ENCODE results near the gene NPBWR2. TPM values are rescaled to one million over a fixed set of nuclear protein-coding genes. Genes with fewer than 3 reads are reported as not detected.
A peak's percentile ranks its signal among the peaks of the same experiment; 100 is the strongest.

The NPBWR2 gene
- total RNA-seq, 4 donors from 2014 or later: not detected

DNA sequence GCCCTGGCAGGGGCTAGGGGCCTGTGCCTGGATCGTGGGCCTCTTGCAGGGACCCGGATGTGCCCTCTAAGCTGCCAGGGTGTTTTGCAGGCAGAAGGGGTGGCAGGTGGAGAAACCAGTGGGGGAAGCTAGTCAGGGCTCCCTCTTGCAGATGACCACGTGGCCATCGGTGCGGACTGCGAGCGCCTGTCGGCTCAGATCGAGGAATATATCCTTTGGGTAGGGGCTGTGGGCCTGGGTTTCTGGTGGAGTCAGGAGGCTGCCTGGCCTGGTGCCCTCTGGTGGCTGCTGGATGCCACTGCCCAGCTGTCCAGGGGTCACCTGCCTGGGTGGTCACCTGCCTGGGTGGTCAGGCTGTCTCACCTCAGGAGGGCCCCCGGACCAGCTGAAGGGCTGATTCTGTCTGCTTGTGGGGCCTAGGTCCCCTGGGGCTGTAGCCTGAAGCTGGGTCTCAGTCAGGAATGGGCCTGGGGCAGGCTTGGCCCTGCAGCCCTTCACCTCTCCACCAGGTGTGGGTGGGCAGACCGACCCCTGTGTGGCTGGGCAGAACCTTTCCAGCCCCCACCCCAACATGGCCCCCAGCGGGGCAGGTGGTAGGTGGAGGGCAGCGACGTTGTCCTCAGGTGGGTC, 37.6 kb downstream of the NPBWR2 start:
- Histone ChIP-seq H3K27ac (no peak overlapping the region), H3K4me3 (no peak overlapping the region), H3K4me1 (peaks cover 0 to 3% of the 10 kb centered on the region in 2 donors), H3K9me3 (no peaks in the 10 kb centered on the region), H3K36me3 (no peaks in the 10 kb centered on the region), H3K27me3 (no peaks in the 10 kb centered on the region)
- DNase-seq: no peak
- TF ChIP-seq POLR2A (IDR thresholded peaks at IDR 0.05): no peak
- TF ChIP-seq, protein P1, sequence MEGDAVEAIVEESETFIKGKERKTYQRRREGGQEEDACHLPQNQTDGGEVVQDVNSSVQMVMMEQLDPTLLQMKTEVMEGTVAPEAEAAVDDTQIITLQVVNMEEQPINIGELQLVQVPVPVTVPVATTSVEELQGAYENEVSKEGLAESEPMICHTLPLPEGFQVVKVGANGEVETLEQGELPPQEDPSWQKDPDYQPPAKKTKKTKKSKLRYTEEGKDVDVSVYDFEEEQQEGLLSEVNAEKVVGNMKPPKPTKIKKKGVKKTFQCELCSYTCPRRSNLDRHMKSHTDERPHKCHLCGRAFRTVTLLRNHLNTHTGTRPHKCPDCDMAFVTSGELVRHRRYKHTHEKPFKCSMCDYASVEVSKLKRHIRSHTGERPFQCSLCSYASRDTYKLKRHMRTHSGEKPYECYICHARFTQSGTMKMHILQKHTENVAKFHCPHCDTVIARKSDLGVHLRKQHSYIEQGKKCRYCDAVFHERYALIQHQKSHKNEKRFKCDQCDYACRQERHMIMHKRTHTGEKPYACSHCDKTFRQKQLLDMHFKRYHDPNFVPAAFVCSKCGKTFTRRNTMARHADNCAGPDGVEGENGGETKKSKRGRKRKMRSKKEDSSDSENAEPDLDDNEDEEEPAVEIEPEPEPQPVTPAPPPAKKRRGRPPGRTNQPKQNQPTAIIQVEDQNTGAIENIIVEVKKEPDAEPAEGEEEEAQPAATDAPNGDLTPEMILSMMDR (IDR thresholded peaks at IDR 0.05): peak in 3 of 4 experiments; percentile 22 to 42 (median 41)
- intact Hi-C loops (cut with DNase I; ENCODE audit: low total_unique reads): no loop called here

DNA sequence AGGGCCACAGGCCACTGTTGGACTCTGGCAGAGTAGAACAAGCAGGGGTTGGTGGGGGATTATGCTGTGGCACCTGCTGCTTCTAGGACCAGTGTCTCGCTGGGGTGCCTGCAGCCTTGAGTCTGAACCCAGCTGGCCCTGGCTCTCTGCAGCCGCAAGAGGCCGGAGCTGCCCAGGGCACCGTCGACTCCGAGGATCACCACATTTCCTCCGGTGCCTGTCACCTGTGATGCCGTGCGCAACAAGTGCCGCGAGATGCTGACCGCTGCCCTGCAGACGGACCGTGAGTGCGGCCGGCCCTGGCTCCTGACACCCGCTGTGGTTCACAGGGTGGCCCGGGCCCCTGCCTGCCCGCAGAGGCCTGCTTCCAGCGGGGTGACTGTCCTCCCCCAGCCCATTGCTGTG, 38.2 kb downstream of the NPBWR2 start:
- Histone ChIP-seq H3K27ac (no peak overlapping the region), H3K4me3 (no peak overlapping the region), H3K9me3 (no peaks in the 10 kb centered on the region), H3K27me3 (no peaks in the 10 kb centered on the region), H3K36me3 (no peaks in the 10 kb centered on the region), H3K4me1 (peaks cover 0 to 8% of the 10 kb centered on the region in 2 donors)
- intact Hi-C loops (cut with DNase I; ENCODE audit: low total_unique reads): no loop called here
- TF ChIP-seq, protein P1 (IDR thresholded peaks at IDR 0.05): no peak
- TF ChIP-seq POLR2A (IDR thresholded peaks at IDR 0.05): no peak
- DNase-seq: no peak

DNA sequence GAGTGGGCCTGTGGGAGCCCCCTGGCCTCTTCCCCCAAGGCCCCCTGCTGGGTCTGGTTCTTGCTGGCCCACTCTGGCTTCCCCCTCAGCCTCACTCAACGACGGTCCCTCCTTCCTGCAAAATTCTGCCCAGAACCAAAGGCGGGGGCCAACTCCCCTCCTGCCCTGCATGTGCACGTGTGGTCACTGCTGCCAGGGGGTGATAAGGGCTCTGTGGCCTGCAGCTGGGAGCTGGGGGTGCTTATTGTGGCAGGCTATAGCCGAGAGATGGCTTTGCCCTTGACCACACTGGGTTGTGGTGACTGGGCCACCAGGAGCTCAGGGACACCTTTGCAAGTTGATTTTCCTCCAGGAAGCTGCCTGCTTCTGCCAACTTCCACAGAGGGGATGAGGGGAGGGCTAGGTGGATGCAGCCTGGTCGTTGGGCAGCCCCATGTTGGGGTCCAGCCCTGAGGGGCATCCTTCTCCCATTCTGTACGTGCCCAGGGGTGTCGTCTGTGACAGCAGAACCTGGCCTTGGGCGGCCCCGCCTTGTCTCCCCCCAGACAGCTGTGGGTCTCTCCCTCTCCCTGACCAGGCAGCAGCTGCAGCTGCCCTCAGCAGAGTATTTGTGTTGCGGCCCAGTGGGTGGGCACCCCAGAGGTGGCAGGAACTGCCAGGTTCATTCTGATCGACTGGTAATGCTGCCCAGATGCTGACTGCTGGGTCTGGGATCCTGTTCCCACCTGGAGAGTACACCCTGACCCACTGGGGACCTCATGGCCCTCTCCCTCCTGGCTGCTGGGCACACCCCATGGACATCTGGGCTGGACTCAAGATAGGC, 38.8 kb downstream of the NPBWR2 start:
- intact Hi-C loops (cut with DNase I; ENCODE audit: low total_unique reads): no loop called here

DNA sequence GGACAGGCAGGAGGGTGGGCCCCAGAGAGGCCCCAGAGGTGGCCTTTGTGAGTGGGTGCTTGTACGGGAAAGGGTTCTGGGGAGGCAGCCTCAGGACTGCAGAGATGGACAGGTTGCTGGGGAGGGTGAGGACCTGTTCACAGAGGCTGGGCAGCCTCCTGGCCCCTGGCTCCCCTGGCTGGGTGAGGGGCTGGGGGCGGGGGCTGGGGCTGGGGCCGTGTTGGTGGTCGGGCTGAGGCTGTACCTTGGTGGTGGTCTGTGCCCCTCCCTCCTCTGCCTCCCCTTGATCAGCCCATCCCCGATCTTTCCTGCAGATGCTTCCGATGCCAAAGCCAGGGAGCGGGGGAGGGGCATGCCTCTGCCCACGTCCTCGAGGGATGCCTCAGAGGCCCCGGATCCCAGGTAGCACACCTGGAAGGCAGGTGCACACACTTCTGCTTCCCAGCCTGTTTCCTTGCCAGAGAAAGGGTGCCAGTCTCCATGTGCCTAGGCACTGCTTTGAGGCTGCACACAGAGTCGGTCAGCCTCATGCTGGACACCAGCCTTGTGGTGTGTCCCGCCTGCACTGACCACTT, 39.5 kb downstream of the NPBWR2 start:
- H3K36me3 ChIP-seq: no peaks in the 10 kb centered on the region
- no peak overlapping the region for H3K4me3 ChIP-seq
- H3K9me3 ChIP-seq: no peaks in the 10 kb centered on the region
- peaks cover 0 to 14% of the 10 kb centered on the region in 2 donors for H3K4me1 ChIP-seq
- no peak overlapping the region for H3K27ac ChIP-seq
- TF ChIP-seq, protein P1 (IDR thresholded peaks at IDR 0.05): no peak
- no peak for TF ChIP-seq POLR2A (IDR thresholded peaks at IDR 0.05)
- DNase-seq: no peak
- H3K27me3 ChIP-seq: no peaks in the 10 kb centered on the region
- intact Hi-C loops (cut with DNase I; ENCODE audit: low total_unique reads): no loop called here

More for the DNA sequence above, 38.8 kb downstream of the NPBWR2 start:
- TF ChIP-seq, protein P1 (IDR thresholded peaks at IDR 0.05): no peak
- TF ChIP-seq POLR2A (IDR thresholded peaks at IDR 0.05): no peak
- no peaks in the 10 kb centered on the region for H3K9me3 ChIP-seq
- peaks cover 0 to 14% of the 10 kb centered on the region in 2 donors for H3K4me1 ChIP-seq
- H3K27ac ChIP-seq: no peak overlapping the region
- no peaks in the 10 kb centered on the region for H3K36me3 ChIP-seq
- no peak overlapping the region for H3K4me3 ChIP-seq
- DNase-seq: no peak
- H3K27me3 ChIP-seq: no peaks in the 10 kb centered on the region
